GM19397 (cell line): ENCODE data around the gene CEMIP.
"Not testable (repeated sequence)": the region's sequence is repeated elsewhere in the genome, so short reads cannot be mapped to it uniquely, and the experiment has no call there.

Experiments used
- ATAC-seq: cut with Tn5 transposase; IDR thresholded peaks from one replicate; pipeline ENCODE4 v1.9.1; 2021; ENCODE audit warnings: mild to moderate bottlenecking, moderate library complexity; ENCODE audit not compliant: unreplicated experiment

Gene CEMIP

GRCh38 chr15:80755885-80756284 lies 23.3 kb upstream of the CEMIP start:
- ATAC-seq, result no peak

GRCh38 chr15:80758130-80758745 lies 20.9 kb upstream of the CEMIP start:
- no peak for ATAC-seq

- ATAC-seq, result no peak
Observed at GRCh38 chr15:80760960-80761359, 18.2 kb upstream of the CEMIP start.

- no peak for ATAC-seq
Observed at GRCh38 chr15:80761754-80762153, 17.4 kb upstream of the CEMIP start.

GRCh38 chr15:80763235-80763634 lies 15.9 kb upstream of the CEMIP start:
- ATAC-seq, result not testable (repeated sequence)

GRCh38 chr15:80764535-80764934 lies 14.6 kb upstream of the CEMIP start:
- no peak for ATAC-seq

- ATAC-seq, result no peak
Observed at GRCh38 chr15:80766275-80766674, 12.9 kb upstream of the CEMIP start.

- ATAC-seq, result no peak
Observed at GRCh38 chr15:80768158-80768557, 11.0 kb upstream of the CEMIP start.

- no peak for ATAC-seq
Observed at GRCh38 chr15:80769153-80769828, 9.9 kb upstream of the CEMIP start.

GRCh38 chr15:80769829-80770705 lies 9.1 kb upstream of the CEMIP start:
- ATAC-seq, result no peak

- no peak for ATAC-seq
Observed at GRCh38 chr15:80773122-80773551, 6.0 kb upstream of the CEMIP start.

- no peak for ATAC-seq
Observed at GRCh38 chr15:80773792-80774352, 5.3 kb upstream of the CEMIP start.

GRCh38 chr15:80774486-80774885 lies 4.7 kb upstream of the CEMIP start:
- no peak for ATAC-seq

GRCh38 chr15:80775338-80775737 lies 3.8 kb upstream of the CEMIP start:
- ATAC-seq, result no peak

GRCh38 chr15:80776420-80777045 lies 2.6 kb upstream of the CEMIP start:
- ATAC-seq, result no peak

GRCh38 chr15:80777137-80777536 lies 2.0 kb upstream of the CEMIP start:
- ATAC-seq, result no peak

- no peak for ATAC-seq
Observed at GRCh38 chr15:80777826-80778620, 1.1 kb upstream of the CEMIP start.

- no peak for ATAC-seq
Observed at GRCh38 chr15:80778621-80778963, 578 bp upstream of the CEMIP start.

- no peak for ATAC-seq
Observed at GRCh38 chr15:80779658-80780415, 667 bp downstream of the CEMIP start.
